PC-3 (cell line): Measurements from ENCODE around the gene KLHDC9. TPM values are rescaled to one million over a fixed set of nuclear protein-coding genes. Genes with fewer than 3 reads are reported as not detected.

Experiments
- ATAC-seq: fragments of 200-7000 bp; cut with Tn5 transposase; 2 replicates; pipeline ENCODE4 v1.9.1; 2020; ENCODE audit warnings: mild to moderate bottlenecking, moderate library complexity
- BruUV-seq: library from RNA; stranded (reverse); fragments of 400-500 nt; replicated peaks from 2 replicates; lab custom pipeline; 2021; lab: Mats Ljungman, UMichigan
- CTCF ChIA-PET: fragments of 300-600 bp; sonication (Branson Sonifier 250); formaldehyde crosslinking; loops from one replicate; lab custom pipeline; 2022; ENCODE audit warnings: antibody characterized with exemption; lab: Charles Lee
- POLR2A ChIA-PET: fragments of 300-600 bp; sonication (Branson Sonifier 250); formaldehyde crosslinking; loops from one replicate; lab custom pipeline; 2022; ENCODE audit warnings: antibody characterized with exemption; ENCODE audit not compliant: unreplicated experiment; lab: Charles Lee
- DNase-seq: peaks from one replicate; pipeline ENCODE4 v3.0.0-alpha.2; 2015
- H2AFZ ChIP-seq: fragments of 300-600 bp; sonication (generic); 2 replicates; pipeline ENCODE4 v1.6.0; 2016; ENCODE audit warnings: antibody characterized with exemption, low read length
- H3F3A ChIP-seq: fragments of 300-600 bp; sonication (generic); one replicate; pipeline ENCODE4 v1.6.0; 2017; ENCODE audit warnings: antibody characterized with exemption, low read length, control low read depth, mild to moderate bottlenecking; ENCODE audit not compliant: unreplicated experiment
- H3K27ac ChIP-seq: fragments of 300-600 bp; sonication (generic); 2 replicates; pipeline ENCODE4 v1.5.1; 2016; ENCODE audit warnings: mild to moderate bottlenecking, low read length
- H3K27me3 ChIP-seq: fragments of 300-600 bp; sonication (generic); 2 replicates; pipeline ENCODE4 v1.6.1; 2016; ENCODE audit warnings: low read length, mixed read lengths
- H3K36me3 ChIP-seq: fragments of 300-600 bp; sonication (generic); 2 replicates; pipeline ENCODE4 v1.6.1; 2016; ENCODE audit warnings: low read depth, mixed run types, low read length, mixed read lengths
- H3K4me1 ChIP-seq: fragments of 300-600 bp; sonication (generic); 2 replicates; pipeline ENCODE4 v1.5.1; 2016; ENCODE audit warnings: low read length; ENCODE audit not compliant: insufficient read depth
- H3K4me2 ChIP-seq: fragments of 300-600 bp; sonication (generic); 2 replicates; pipeline ENCODE4 v1.6.0; 2016; ENCODE audit warnings: low read length
- H3K4me3 ChIP-seq: fragments of 300-600 bp; sonication (generic); 2 replicates; pipeline ENCODE4 v1.5.1; 2016; ENCODE audit warnings: mild to moderate bottlenecking, low read length, mixed read lengths
- H3K79me2 ChIP-seq: fragments of 300-600 bp; sonication (generic); 2 replicates; pipeline ENCODE4 v1.6.1; 2017; ENCODE audit warnings: low read length, mixed read lengths
- H3K9ac ChIP-seq: fragments of 300-600 bp; sonication (generic); 2 replicates; pipeline ENCODE4 v1.6.0; 2016; ENCODE audit warnings: mild to moderate bottlenecking, low read length
- H3K9me2 ChIP-seq: fragments of 300-600 bp; sonication (generic); replicated peaks from 2 replicates; pipeline ENCODE4 v1.6.1; 2016; ENCODE audit warnings: mixed run types, low read length, mixed read lengths
- H3K9me3 ChIP-seq: fragments of 300-600 bp; sonication (generic); 2 replicates; pipeline ENCODE4 v1.6.1; 2016; ENCODE audit warnings: low read length, mixed read lengths
- H4K20me1 ChIP-seq: fragments of 300-600 bp; sonication (generic); 2 replicates; pipeline ENCODE4 v1.6.1; 2016; ENCODE audit warnings: low read length, mixed read lengths
- CTCF ChIP-seq: fragments of 300-600 bp; sonication (generic); conservative IDR thresholded peaks from 2 replicates; pipeline ENCODE4 v1.5.1; 2017; ENCODE audit warnings: antibody characterized with exemption, low read depth, mild to moderate bottlenecking, low read length
- EZH2 ChIP-seq: fragments of 300-600 bp; sonication (generic); IDR thresholded peaks from one replicate; pipeline ENCODE4 v1.6.1; 2017; ENCODE audit warnings: antibody characterized with exemption, mild to moderate bottlenecking, low read length; ENCODE audit not compliant: unreplicated experiment
- EZH2phosphoT487 ChIP-seq: fragments of 300-600 bp; sonication (generic); IDR thresholded peaks from 2 replicates; pipeline ENCODE4 v1.6.1; 2018; ENCODE audit warnings: mild to moderate bottlenecking, antibody characterized with exemption, low read length, borderline replicate concordance
- intact Hi-C: fragments of 100-400 bp; cut with micrococcal nuclease; formaldehyde crosslinking; loops from 2 replicates; pipeline ENCODE4 v1.9.0; 2023
- total RNA-seq: library from RNA; depleted of rRNA; stranded (reverse); fragments of >200 nt; gene quantifications from 2 replicates; pipeline ENCODE4 v1.2.3, GENCODE V29; 2014

KLHDC9 gene
- total RNA-seq, 1 experiment from 2014 or later: 3.2 TPM

GRCh38 chr1:161099090-161099802 lies 1.1 kb downstream of the KLHDC9 start:
- H2AFZ ChIP-seq: no peak overlapping the region
- H3K9me3 ChIP-seq: no peaks in the 10 kb centered on the region
- H3K9ac ChIP-seq: no peak overlapping the region
- ChIA-PET CTCF (interaction anchor here (1.0 to 1.3 kb wide), 2 partner anchors 26 to 102 kb away, joined by 3 to 5 read pairs; no protein-coding TSS in a partner anchor), POLR2A (interaction anchor here (0.5 to 1.1 kb wide), 4 partner anchors 54 to 1092 kb away, joined by 3 to 27 read pairs (median 4); partner anchors contain the start of genes UFC1 and USF1)
- H3K27ac ChIP-seq: no peak overlapping the region
- peaks cover 7% of the 10 kb centered on the region for H3F3A ChIP-seq
- H3K4me3 ChIP-seq: peak overlapping the region; percentile 74
- H3K4me1 ChIP-seq: peaks cover 23% of the 10 kb centered on the region
- H3K36me3 ChIP-seq: peaks cover 25% of the 10 kb centered on the region
- H3K4me2 ChIP-seq: peak overlapping the region; percentile 93
- peak; percentile 4 for ATAC-seq
- DNase-seq: no peak
- peaks cover 18% of the 10 kb centered on the region for H3K79me2 ChIP-seq
- H3K9me2 ChIP-seq: no peaks in the 10 kb centered on the region
- TSS peak; percentile 49 for BruUV-seq
- TF ChIP-seq EZH2phosphoT487 (no peak), EZH2 (no peak), CTCF (no peak)
- intact Hi-C loops: loop anchor here (2.0 kb wide), 2 partner anchors 34 to 264 kb away; partner anchors contain the start of gene DEDD
- H4K20me1 ChIP-seq: peaks cover 5% of the 10 kb centered on the region
- no peaks in the 10 kb centered on the region for H3K27me3 ChIP-seq

DNA sequence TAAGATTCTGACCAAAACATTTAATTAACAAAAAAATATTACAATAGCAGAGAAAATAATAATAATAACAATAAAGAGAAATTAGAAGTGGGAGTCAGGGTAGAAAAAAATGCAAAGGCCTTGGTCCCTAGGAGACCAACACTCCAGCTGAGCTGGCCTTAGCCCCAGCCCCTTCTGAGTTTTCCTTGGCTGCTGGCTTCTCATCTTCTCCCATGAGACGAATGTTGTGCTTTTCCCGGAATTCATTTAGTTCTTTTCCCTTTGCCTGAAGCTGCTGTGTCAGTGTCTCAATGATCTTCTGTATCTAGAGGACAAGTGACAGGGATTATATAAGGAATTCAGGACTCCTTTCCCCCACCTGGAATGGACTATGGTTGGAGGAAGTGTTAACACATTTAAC lies 2.4 kb downstream of the KLHDC9 start:
- ATAC-seq (no peak), DNase-seq (no peak)
- no peak overlapping the region for H3K4me3 ChIP-seq
- peaks cover 12% of the 10 kb centered on the region for H4K20me1 ChIP-seq
- H3K36me3 ChIP-seq: peaks cover 25% of the 10 kb centered on the region
- no peaks in the 10 kb centered on the region for H3K9me2 ChIP-seq
- peaks cover 31% of the 10 kb centered on the region for H3K79me2 ChIP-seq
- no peak overlapping the region for H3K4me2 ChIP-seq
- H3K9ac ChIP-seq: no peak overlapping the region
- peak overlapping the region; percentile 55 for H3K27ac ChIP-seq
- peaks cover 23% of the 10 kb centered on the region for H3K4me1 ChIP-seq
- no peaks in the 10 kb centered on the region for H3K9me3 ChIP-seq
- no peak overlapping the region for H2AFZ ChIP-seq
- ChIA-PET CTCF (interaction anchor here (1.3 kb wide), 1 partner anchor 103 kb away, joined by 5 read pairs; no protein-coding TSS in a partner anchor), POLR2A (interaction anchor here (0.6 kb wide), 1 partner anchor 953 kb away, joined by 4 read pairs; no protein-coding TSS in a partner anchor)
- intact Hi-C loops: loop anchor here (1.0 kb wide), 1 partner anchor 15 kb away; no protein-coding TSS in a partner anchor
- BruUV-seq: no TSS peak
- peaks cover 7% of the 10 kb centered on the region for H3F3A ChIP-seq
- no peak for TF ChIP-seq EZH2phosphoT487
- no peak for TF ChIP-seq EZH2
- TF ChIP-seq CTCF: no peak
- H3K27me3 ChIP-seq: no peaks in the 10 kb centered on the region
